Pulmonary artery endothelial cell (primary cell): ENCODE measurements around the gene GIPC3. TPM values are rescaled to one million over a fixed set of nuclear protein-coding genes. Genes with fewer than 3 reads are reported as not detected.

Experiments
- DNase-seq: peaks from one replicate; pipeline ENCODE4 v3.0.0-alpha.2; 2011; ENCODE audit warnings: low read depth, low spot score
- total RNA-seq: library from RNA; depleted of rRNA; stranded (reverse); fragments of >200 nt; gene quantifications from 2 replicates; pipeline ENCODE4 v1.2.3, GENCODE V29; 2014

Gene GIPC3
- 0.18 and 0.53 TPM in 2 replicates for total RNA-seq

GRCh38 chr19:3585301-3586126 lies at the start of gene GIPC3:
Gene GIPC3, plus strand, starts transcription at chr19:3585478. Its CDS starts 120 bp downstream, at chr19:3585598.
- DNase-seq: no peak

GRCh38 chr19:3535563-3535965 lies 49.7 kb upstream of the GIPC3 start:
- no peak for DNase-seq

- DNase-seq: no peak
Observed at GRCh38 chr19:3535981-3536380, 49.3 kb upstream of the GIPC3 start.

GRCh38 chr19:3536429-3537100 lies 48.7 kb upstream of the GIPC3 start:
- no peak for DNase-seq

- DNase-seq: no peak
Observed at GRCh38 chr19:3537101-3537437, 48.2 kb upstream of the GIPC3 start.

GRCh38 chr19:3537438-3538240 lies 47.6 kb upstream of the GIPC3 start:
- no peak for DNase-seq

- no peak for DNase-seq
Observed at GRCh38 chr19:3538258-3538929, 46.9 kb upstream of the GIPC3 start.

- no peak for DNase-seq
Observed at GRCh38 chr19:3538965-3539755, 46.1 kb upstream of the GIPC3 start, which contains the start of gene TEKTIP1. Gene TEKTIP1, plus strand, starts transcription at chr19:3539174. Its CDS starts 4 bp downstream, at chr19:3539178.

- no peak for DNase-seq
Observed at GRCh38 chr19:3539756-3540118, 45.5 kb upstream of the GIPC3 start.

GRCh38 chr19:3543150-3544057 lies 41.9 kb upstream of the GIPC3 start:
- no peak for DNase-seq

GRCh38 chr19:3544058-3544376 lies 41.3 kb upstream of the GIPC3 start:
- DNase-seq: no peak

GRCh38 chr19:3544742-3545668 lies 40.3 kb upstream of the GIPC3 start:
- no peak for DNase-seq

- no peak for DNase-seq
Observed at GRCh38 chr19:3545669-3546034, 39.6 kb upstream of the GIPC3 start.

- no peak for DNase-seq
Observed at GRCh38 chr19:3546119-3546518, 39.2 kb upstream of the GIPC3 start.

GRCh38 chr19:3547301-3547731 lies 38.0 kb upstream of the GIPC3 start:
- no peak for DNase-seq

- DNase-seq: no peak
Observed at GRCh38 chr19:3547767-3548282, 37.5 kb upstream of the GIPC3 start.

- DNase-seq: no peak
Observed at GRCh38 chr19:3548606-3549005, 36.7 kb upstream of the GIPC3 start.

- DNase-seq: no peak
Observed at GRCh38 chr19:3549816-3550215, 35.5 kb upstream of the GIPC3 start.
